ENCODE data around the gene CABCOCO1. TPM values are rescaled to one million over a fixed set of nuclear protein-coding genes. Genes with fewer than 3 reads are reported as not detected.

Gene CABCOCO1
- polyA plus RNA-seq, 1 of the 3 experiments (the other 2 are of a cell fraction): 0.71 TPM

DNA sequence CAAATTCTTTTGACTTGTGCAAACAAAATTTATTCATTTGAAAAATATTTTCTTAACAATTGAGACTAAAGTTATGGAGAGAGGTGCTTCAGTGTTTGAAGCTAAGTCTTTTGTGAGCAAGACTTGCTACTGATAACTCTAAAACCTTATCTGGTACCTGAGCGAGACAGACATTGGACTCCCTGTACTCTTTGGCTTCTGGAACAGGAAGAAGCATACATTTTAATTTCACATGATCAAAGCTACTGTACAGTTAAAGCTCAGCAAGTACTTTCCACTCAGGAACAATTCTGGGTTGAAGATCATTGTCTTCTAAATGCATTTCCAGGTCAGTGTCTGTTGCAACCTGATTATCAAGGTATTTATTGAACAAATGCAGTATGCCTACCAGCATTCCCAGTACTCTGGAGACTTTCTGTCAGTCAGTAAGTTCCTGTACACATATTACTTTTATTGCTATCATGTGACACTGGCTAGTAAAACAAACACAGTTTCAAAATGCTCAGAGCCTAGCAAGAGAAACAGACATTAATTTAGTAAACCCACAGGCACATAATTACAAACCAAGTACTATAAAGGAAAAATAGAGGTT, 42.4 kb downstream of the CABCOCO1 start:
- no peak overlapping the region for H3K4me2 ChIP-seq
- H2AFZ ChIP-seq (ENCODE audit: low read depth): no peak overlapping the region
- no peak overlapping the region for H3K27ac ChIP-seq (ENCODE audit: low read depth in 2 of 2, low read length in 1 of 2)
- CTCF ChIA-PET: interaction anchor here (0.6 kb wide), 1 partner anchor 192 kb away, joined by 3 read pairs; no protein-coding TSS in a partner anchor
- no peak overlapping the region for H3K4me3 ChIP-seq (ENCODE audit: low read depth in 2 of 2, low read length in 1 of 2)
- H3K9me3 ChIP-seq: no peaks in the 10 kb centered on the region
- POLR2A ChIA-PET: interaction anchor here (0.6 kb wide), 1 partner anchor 334 kb away, joined by 3 read pairs; no protein-coding TSS in a partner anchor
- H3K79me2 ChIP-seq (ENCODE audit: insufficient read depth): no peaks in the 10 kb centered on the region
- H3K9me2 ChIP-seq: no peaks in the 10 kb centered on the region
- no peaks in the 10 kb centered on the region for H4K20me1 ChIP-seq (ENCODE audit: insufficient read depth)
- WGBS (ENCODE audit: low lambda C conversion rate): 94% methylated on average over 1 of the region's 1 CpG
- H3K4me1 ChIP-seq (ENCODE audit: control insufficient read depth in 1 of 2, insufficient read depth in 2 of 2, low read depth in 1 of 2, low read length in 1 of 2): peaks cover 0 to 4% of the 10 kb centered on the region in 2 experiments; a peak in 3 of 4 replicates
- H3K9ac ChIP-seq: no peak overlapping the region
- no peak for DNase-seq
- TF ChIP-seq RAD21 (IDR thresholded peaks at IDR 0.05; ENCODE audit: low read length) (no peak), EZH2phosphoT487 (IDR thresholded peaks at IDR 0.05; ENCODE audit: borderline replicate concordance, low read depth) (no peak), MEF2A (IDR thresholded peaks at IDR 0.05; ENCODE audit: borderline replicate concordance, low read depth) (no peak), POLR2AphosphoS5 (IDR thresholded peaks at IDR 0.05; ENCODE audit: low read depth, low read length) (no peak), TAF1 (IDR thresholded peaks at IDR 0.05; ENCODE audit: borderline replicate concordance, low read depth, low read length) (no peak), FOXJ3 (CRISPR knock-in tag; IDR thresholded peaks at IDR 0.05) (no peak), YY1 (IDR thresholded peaks at IDR 0.05; ENCODE audit: low read depth) (no peak)
- TF ChIP-seq, protein P1, sequence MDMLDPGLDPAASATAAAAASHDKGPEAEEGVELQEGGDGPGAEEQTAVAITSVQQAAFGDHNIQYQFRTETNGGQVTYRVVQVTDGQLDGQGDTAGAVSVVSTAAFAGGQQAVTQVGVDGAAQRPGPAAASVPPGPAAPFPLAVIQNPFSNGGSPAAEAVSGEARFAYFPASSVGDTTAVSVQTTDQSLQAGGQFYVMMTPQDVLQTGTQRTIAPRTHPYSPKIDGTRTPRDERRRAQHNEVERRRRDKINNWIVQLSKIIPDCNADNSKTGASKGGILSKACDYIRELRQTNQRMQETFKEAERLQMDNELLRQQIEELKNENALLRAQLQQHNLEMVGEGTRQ (IDR thresholded peaks at IDR 0.05; ENCODE audit: borderline replicate concordance, low read depth, low read length): no peak
- TF ChIP-seq, protein P2, sequence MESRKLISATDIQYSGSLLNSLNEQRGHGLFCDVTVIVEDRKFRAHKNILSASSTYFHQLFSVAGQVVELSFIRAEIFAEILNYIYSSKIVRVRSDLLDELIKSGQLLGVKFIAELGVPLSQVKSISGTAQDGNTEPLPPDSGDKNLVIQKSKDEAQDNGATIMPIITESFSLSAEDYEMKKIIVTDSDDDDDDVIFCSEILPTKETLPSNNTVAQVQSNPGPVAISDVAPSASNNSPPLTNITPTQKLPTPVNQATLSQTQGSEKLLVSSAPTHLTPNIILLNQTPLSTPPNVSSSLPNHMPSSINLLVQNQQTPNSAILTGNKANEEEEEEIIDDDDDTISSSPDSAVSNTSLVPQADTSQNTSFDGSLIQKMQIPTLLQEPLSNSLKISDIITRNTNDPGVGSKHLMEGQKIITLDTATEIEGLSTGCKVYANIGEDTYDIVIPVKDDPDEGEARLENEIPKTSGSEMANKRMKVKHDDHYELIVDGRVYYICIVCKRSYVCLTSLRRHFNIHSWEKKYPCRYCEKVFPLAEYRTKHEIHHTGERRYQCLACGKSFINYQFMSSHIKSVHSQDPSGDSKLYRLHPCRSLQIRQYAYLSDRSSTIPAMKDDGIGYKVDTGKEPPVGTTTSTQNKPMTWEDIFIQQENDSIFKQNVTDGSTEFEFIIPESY (IDR thresholded peaks at IDR 0.05; ENCODE audit: borderline replicate concordance, low read depth): no peak
- TF ChIP-seq, protein P3, sequence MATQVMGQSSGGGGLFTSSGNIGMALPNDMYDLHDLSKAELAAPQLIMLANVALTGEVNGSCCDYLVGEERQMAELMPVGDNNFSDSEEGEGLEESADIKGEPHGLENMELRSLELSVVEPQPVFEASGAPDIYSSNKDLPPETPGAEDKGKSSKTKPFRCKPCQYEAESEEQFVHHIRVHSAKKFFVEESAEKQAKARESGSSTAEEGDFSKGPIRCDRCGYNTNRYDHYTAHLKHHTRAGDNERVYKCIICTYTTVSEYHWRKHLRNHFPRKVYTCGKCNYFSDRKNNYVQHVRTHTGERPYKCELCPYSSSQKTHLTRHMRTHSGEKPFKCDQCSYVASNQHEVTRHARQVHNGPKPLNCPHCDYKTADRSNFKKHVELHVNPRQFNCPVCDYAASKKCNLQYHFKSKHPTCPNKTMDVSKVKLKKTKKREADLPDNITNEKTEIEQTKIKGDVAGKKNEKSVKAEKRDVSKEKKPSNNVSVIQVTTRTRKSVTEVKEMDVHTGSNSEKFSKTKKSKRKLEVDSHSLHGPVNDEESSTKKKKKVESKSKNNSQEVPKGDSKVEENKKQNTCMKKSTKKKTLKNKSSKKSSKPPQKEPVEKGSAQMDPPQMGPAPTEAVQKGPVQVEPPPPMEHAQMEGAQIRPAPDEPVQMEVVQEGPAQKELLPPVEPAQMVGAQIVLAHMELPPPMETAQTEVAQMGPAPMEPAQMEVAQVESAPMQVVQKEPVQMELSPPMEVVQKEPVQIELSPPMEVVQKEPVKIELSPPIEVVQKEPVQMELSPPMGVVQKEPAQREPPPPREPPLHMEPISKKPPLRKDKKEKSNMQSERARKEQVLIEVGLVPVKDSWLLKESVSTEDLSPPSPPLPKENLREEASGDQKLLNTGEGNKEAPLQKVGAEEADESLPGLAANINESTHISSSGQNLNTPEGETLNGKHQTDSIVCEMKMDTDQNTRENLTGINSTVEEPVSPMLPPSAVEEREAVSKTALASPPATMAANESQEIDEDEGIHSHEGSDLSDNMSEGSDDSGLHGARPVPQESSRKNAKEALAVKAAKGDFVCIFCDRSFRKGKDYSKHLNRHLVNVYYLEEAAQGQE (IDR thresholded peaks at IDR 0.05; ENCODE audit: low read depth, low read length): no peak
- no peaks in the 10 kb centered on the region for H3F3A ChIP-seq (replicated peaks; ENCODE audit: insufficient read depth)
- no peaks in the 10 kb centered on the region for H3K36me3 ChIP-seq (replicated peaks in 1 of 2; ENCODE audit: control insufficient read depth in 1 of 2, insufficient read depth in 2 of 2, low read length in 1 of 2)
- H3K27me3 ChIP-seq (ENCODE audit: insufficient read depth): no peaks in the 10 kb centered on the region
